ENCODE results near the gene ANKLE2.

ANKLE2 gene

DNA sequence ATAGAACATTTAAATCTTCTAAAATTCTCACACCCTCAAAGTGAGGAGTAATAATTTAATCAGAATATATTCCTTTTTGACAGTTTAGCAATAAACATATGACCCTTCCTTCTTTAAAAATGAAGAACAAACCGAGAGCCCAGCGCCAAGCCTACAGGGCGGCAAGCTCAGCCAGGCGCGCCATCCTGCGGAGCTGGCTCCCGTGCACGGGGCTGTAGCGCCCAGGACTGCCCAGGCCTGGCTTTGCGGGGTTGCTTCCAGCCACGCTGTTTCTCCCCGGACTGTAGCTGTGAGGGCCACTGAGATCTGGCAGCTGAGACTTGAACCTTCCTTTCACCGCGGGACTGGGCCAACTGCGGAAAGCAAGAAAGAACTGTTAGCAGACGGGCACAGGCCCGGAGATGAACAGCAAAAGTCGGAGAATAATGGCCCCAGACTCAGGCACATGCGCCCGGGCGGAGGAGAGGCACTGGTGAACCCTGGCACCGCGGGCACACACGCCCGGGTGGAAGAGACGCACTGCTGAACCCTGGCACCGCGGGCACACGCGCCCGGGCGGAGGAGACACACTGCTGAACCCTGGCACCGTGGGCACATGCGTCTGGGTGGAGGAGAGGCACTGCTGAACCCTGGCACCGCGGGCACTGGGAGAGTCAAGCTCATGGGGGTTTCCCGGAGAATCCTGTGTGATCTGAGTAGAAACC is 34.4 kb downstream of the ANKLE2 start:
- Histone ChIP-seq H3K4me3 (replicated peaks; ENCODE audit: insufficient read depth, low read length) (no peak overlapping the region), H3K27ac (replicated peaks) (no peak overlapping the region), H3K27me3 (ENCODE audit: insufficient read depth, poor library complexity, severe bottlenecking) (no peaks in the 10 kb centered on the region)
- no peak for TF ChIP-seq POLR2AphosphoS5 (IDR thresholded peaks at IDR 0.05; ENCODE audit: low read depth)
- TF ChIP-seq, protein P1, sequence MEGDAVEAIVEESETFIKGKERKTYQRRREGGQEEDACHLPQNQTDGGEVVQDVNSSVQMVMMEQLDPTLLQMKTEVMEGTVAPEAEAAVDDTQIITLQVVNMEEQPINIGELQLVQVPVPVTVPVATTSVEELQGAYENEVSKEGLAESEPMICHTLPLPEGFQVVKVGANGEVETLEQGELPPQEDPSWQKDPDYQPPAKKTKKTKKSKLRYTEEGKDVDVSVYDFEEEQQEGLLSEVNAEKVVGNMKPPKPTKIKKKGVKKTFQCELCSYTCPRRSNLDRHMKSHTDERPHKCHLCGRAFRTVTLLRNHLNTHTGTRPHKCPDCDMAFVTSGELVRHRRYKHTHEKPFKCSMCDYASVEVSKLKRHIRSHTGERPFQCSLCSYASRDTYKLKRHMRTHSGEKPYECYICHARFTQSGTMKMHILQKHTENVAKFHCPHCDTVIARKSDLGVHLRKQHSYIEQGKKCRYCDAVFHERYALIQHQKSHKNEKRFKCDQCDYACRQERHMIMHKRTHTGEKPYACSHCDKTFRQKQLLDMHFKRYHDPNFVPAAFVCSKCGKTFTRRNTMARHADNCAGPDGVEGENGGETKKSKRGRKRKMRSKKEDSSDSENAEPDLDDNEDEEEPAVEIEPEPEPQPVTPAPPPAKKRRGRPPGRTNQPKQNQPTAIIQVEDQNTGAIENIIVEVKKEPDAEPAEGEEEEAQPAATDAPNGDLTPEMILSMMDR (IDR thresholded peaks at IDR 0.05; ENCODE audit: insufficient read depth, low read length), result no peak
- TF ChIP-seq, protein P2, sequence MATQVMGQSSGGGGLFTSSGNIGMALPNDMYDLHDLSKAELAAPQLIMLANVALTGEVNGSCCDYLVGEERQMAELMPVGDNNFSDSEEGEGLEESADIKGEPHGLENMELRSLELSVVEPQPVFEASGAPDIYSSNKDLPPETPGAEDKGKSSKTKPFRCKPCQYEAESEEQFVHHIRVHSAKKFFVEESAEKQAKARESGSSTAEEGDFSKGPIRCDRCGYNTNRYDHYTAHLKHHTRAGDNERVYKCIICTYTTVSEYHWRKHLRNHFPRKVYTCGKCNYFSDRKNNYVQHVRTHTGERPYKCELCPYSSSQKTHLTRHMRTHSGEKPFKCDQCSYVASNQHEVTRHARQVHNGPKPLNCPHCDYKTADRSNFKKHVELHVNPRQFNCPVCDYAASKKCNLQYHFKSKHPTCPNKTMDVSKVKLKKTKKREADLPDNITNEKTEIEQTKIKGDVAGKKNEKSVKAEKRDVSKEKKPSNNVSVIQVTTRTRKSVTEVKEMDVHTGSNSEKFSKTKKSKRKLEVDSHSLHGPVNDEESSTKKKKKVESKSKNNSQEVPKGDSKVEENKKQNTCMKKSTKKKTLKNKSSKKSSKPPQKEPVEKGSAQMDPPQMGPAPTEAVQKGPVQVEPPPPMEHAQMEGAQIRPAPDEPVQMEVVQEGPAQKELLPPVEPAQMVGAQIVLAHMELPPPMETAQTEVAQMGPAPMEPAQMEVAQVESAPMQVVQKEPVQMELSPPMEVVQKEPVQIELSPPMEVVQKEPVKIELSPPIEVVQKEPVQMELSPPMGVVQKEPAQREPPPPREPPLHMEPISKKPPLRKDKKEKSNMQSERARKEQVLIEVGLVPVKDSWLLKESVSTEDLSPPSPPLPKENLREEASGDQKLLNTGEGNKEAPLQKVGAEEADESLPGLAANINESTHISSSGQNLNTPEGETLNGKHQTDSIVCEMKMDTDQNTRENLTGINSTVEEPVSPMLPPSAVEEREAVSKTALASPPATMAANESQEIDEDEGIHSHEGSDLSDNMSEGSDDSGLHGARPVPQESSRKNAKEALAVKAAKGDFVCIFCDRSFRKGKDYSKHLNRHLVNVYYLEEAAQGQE (IDR thresholded peaks at IDR 0.05; ENCODE audit: insufficient replicate concordance, low read depth), result no peak
- no peak for TF ChIP-seq GABPA (IDR thresholded peaks at IDR 0.05; ENCODE audit: low read depth)
- no peak for TF ChIP-seq SPI1 (IDR thresholded peaks at IDR 0.05; ENCODE audit: borderline replicate concordance, low read depth)
- no peak for DNase-seq (ENCODE audit: low read depth in 1 of 2, low spot score in 1 of 2)

DNA sequence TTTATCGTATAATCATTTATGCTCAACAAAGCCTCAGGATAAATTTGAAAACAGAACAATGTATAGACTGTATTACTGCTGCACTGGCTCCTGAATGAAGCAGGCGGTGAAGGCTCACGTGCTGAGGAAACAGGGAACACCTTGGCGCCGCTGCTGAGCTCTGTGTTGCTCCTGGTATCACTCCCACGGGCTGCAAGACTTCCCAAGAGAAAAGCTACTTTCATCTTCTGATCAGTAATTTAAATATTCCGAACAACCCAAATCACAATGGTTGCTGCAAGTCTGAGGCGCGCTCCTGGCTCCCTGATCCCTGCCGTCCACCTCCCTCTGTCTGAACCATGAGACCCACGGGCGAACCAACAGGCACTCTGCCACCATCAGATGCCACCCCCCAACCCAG is 35.2 kb downstream of the ANKLE2 start:
- Histone ChIP-seq H3K27ac (replicated peaks) (no peak overlapping the region), H3K27me3 (ENCODE audit: insufficient read depth, poor library complexity, severe bottlenecking) (no peaks in the 10 kb centered on the region), H3K4me3 (replicated peaks; ENCODE audit: insufficient read depth, low read length) (no peak overlapping the region)
- no peak for DNase-seq (ENCODE audit: low read depth in 1 of 2, low spot score in 1 of 2)
- TF ChIP-seq SPI1 (IDR thresholded peaks at IDR 0.05; ENCODE audit: borderline replicate concordance, low read depth) (no peak), GABPA (IDR thresholded peaks at IDR 0.05; ENCODE audit: low read depth) (no peak), POLR2AphosphoS5 (IDR thresholded peaks at IDR 0.05; ENCODE audit: low read depth) (no peak)
- TF ChIP-seq, protein P2 (IDR thresholded peaks at IDR 0.05; ENCODE audit: insufficient replicate concordance, low read depth), result no peak
- TF ChIP-seq, protein P1 (IDR thresholded peaks at IDR 0.05; ENCODE audit: insufficient read depth, low read length), result no peak

DNA sequence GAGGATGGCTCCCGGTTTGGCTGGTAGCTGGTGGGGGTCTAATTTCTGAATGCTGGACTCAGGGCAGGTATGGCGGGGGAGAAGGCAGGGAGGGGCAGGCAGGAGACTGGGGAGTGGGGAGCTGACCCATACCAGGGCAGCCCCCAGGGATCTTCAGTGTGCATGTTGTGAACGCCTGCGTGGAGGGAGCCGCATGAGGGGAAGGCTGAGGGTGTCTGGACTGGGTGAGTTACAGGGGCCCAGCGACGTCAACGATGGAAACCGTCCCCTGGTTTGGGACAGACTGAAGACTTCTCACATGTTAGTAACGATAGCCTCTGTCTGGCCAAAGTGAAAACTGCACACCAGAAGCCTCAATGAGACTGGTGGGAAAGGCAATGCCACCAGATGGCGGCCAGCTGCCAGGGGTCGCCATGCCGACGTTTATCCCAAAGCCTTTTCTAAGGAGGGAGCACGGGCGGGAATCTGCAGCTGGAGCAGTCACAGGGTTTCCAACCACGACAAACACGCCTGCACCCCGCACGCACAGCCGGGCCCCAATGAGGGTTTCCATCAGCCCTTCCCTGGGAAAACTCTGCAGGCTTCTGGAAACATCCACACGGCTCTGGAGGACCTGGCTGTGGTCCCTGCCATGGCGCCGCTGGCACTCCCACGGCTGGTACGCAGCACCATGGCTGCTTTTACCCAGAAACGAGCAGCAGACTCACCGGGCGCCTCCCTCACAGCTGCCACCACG is 37.0 kb downstream of the ANKLE2 start:
- DNase-seq (ENCODE audit: low read depth in 1 of 2, low spot score in 1 of 2), result no peak
- H3K27ac ChIP-seq (replicated peaks), result no peak overlapping the region
- TF ChIP-seq, protein P1 (IDR thresholded peaks at IDR 0.05; ENCODE audit: insufficient read depth, low read length), result no peak
- TF ChIP-seq, protein P2 (IDR thresholded peaks at IDR 0.05; ENCODE audit: insufficient replicate concordance, low read depth), result no peak
- TF ChIP-seq SPI1 (IDR thresholded peaks at IDR 0.05; ENCODE audit: borderline replicate concordance, low read depth) (no peak), GABPA (IDR thresholded peaks at IDR 0.05; ENCODE audit: low read depth) (no peak), POLR2AphosphoS5 (IDR thresholded peaks at IDR 0.05; ENCODE audit: low read depth) (no peak; the same call in 1 of the 2 replicates)
- no peaks in the 10 kb centered on the region for H3K27me3 ChIP-seq (ENCODE audit: insufficient read depth, poor library complexity, severe bottlenecking)
- no peak overlapping the region for H3K4me3 ChIP-seq (replicated peaks; ENCODE audit: insufficient read depth, low read length)
